HG03469 (cell line): Measurements from ENCODE around the gene CROCC2.

Source experiments
- ATAC-seq: cut with Tn5 transposase; IDR thresholded peaks from one replicate; pipeline ENCODE4 v1.9.1; 2021; ENCODE audit warnings: mild to moderate bottlenecking, moderate library complexity, moderate number of reproducible peaks; ENCODE audit not compliant: unreplicated experiment

CROCC2 gene

GRCh38 chr2:241031436-241032165, 125.5 kb downstream of the CROCC2 start:
- ATAC-seq: no peak

GRCh38 chr2:241033336-241033987, 127.3 kb downstream of the CROCC2 start:
- no peak for ATAC-seq

DNA sequence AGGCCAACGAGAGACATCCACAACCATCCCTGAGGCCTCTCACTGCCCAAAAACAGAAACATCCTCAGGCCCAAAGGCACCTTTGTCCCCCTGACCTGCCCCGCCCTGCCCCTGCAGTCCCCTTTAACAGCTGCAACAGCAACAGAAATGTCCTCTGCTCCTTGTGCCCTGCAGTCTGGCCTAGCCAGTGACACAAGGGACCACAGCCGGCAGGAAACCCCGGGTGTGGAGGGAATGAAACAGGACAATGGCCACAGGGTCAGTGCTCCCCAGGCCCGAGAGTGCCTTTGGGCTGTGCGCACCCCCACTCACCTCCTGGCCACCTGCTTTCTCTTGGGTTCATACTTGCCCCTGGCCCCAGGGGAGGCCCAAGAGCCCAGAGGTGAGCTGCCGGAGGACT, 127.9 kb downstream of the CROCC2 start:
- ATAC-seq: no peak

- no peak for ATAC-seq
Observed at GRCh38 chr2:241034490-241035141, 128.5 kb downstream of the CROCC2 start.

- ATAC-seq: no peak
Observed at GRCh38 chr2:241035142-241035817, 129.1 kb downstream of the CROCC2 start.

DNA sequence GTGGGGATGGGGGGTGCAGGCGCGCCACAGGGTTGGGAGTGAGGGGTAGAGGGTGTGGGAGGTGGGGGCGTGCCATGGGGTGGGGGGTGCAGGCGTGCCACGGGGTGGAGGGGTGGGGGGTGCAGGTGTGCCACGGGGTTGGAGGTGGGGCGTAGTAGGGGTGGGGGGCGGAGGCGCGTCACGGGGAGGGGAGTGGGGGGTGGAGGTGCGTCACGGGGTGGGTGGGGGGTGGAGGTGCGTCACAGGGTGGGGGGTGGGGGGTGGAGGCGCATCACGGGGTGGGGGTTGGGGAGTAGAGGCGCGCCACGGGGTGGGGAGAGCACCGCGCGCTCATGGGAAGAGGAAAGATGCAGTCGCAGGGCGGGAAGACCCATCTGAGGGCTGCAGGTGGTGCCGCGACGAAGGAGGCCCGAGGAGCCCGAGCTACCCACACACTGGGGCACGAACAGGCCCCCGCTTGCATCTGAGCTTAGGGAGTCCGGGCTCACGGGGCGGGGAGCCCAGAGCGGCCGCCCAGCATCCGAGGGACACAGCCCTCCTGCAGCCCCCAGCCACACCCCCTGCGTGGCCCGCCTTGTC, 129.8 kb downstream of the CROCC2 start:
- ATAC-seq: no peak

GRCh38 chr2:241036397-241036963, 130.3 kb downstream of the CROCC2 start:
- ATAC-seq: no peak

DNA sequence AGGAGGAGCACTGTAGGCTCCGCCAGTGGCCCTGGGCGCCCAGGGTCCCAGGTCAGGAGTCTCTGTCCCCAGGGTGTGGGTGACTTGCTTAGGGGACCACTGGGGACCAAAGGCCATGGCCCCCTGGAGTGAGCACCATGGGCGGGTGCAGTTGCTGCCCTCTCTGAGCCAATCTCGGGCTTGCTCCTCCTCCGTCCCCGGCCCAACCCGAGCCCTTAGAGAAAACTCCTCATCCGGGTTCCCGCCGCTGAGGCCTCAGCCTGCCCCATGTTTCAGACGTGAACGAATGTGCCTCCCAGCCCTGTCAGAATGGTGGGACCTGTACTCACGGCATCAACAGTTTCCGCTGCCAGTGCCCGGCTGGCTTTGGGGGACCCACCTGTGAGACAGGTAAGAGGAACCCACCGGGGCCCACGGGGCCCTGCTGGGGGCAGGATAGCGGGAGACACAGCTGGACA, 130.9 kb downstream of the CROCC2 start:
- no peak for ATAC-seq

DNA sequence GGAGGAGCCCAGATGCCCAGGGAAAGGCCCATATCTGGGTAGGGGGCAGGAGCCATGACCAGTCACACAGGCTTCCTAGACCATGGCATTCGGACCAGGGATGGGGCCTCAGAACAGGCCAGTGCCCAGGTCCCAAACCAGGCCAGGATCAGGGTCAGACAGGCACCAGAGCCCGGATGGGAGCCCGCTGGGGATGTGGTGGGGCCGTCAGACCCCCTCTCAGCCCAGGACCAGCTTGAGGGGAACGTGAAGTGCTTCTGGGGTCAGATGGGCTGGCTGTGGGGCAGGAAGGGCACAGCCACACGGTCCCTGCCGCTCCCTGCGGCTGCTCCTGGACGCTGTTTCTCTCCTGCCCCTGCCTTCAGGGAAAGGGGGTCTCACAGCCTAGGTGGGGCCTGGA, 131.4 kb downstream of the CROCC2 start:
- no peak for ATAC-seq

GRCh38 chr2:241038374-241039180, 132.4 kb downstream of the CROCC2 start:
- ATAC-seq: no peak

GRCh38 chr2:241039416-241039815, 133.3 kb downstream of the CROCC2 start:
- ATAC-seq: no peak

- no peak for ATAC-seq
Observed at GRCh38 chr2:241040081-241040803, 134.1 kb downstream of the CROCC2 start.

DNA sequence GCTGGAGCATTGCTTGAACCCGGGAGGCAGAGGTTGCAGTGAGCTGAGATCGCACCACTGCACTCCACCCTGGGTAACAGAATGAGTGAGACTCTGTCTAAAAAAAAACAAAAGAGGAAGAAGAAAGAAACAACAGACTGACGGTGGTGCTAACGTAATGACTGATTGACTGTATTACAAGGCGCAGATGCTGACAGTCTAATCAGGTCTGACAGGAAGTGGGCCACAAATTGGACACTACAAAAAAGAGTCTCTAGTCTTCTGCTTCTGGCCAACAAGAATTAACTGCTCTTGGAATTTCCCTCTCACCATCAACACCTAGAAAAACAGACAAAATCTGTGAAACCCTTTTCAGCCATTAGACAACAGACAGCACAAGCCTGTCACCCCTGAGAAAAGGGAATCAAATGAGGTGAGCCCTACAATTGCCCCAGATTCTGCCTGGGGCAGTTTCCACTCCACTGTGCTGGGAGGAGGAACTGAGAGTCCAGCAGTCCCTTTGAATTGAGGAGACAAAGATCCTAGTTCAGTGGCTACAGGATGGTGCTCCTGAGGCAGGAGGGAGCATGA, 135.5 kb downstream of the CROCC2 start:
- peak; percentile 41 for ATAC-seq
